Measurements from ENCODE around the gene PRR13.

GRCh38 chr12:53414756-53415417, 26.6 kb upstream of the PRR13 start:
- no peak for TF ChIP-seq E4F1 (CRISPR knock-in tag; IDR thresholded peaks at IDR 0.05; ENCODE audit: borderline replicate concordance)
- no peak for TF ChIP-seq RAD21 (CRISPR knock-in tag; conservative IDR thresholded peaks at IDR 0.05 in 1 of 2, IDR thresholded peaks at IDR 0.05 in 1 of 2)
- no peak for TF ChIP-seq FOXA1 (IDR thresholded peaks at IDR 0.05; ENCODE audit: borderline replicate concordance)
- no peak for TF ChIP-seq SMARCC2 (IDR thresholded peaks at IDR 0.05; ENCODE audit: low read depth)
- TF ChIP-seq HDAC2 (IDR thresholded peaks at IDR 0.05) = no peak
- TF ChIP-seq ARID4B (CRISPR knock-in tag; IDR thresholded peaks at IDR 0.05) = no peak
- peak; percentile 23; the same call in 1 of the 2 replicates for TF ChIP-seq POLR2AphosphoS5 (IDR thresholded peaks at IDR 0.05; ENCODE audit: control insufficient read depth, insufficient read depth, low read depth, low read length)
- TF ChIP-seq CREB1 (IDR thresholded peaks at IDR 0.05) = no peak
- TF ChIP-seq CREB1 (CRISPR knock-in tag; IDR thresholded peaks at IDR 0.05) = no peak
- no peak for TF ChIP-seq EZH2 (IDR thresholded peaks at IDR 0.05; ENCODE audit: borderline replicate concordance, low read depth, low read length)
- TF ChIP-seq BACH1 (tag; IDR thresholded peaks at IDR 0.05) = no peak

Measured in K562 (cell line).